Skin of body (tissue), 1 donor: ENCODE measurements around the gene TMPRSS6. TPM values are rescaled to one million over a fixed set of nuclear protein-coding genes. Genes with fewer than 3 reads are reported as not detected.

Source experiments
- total RNA-seq: library from RNA; depleted of rRNA; stranded (reverse); fragments of >200 nt; gene quantifications from one replicate; pipeline ENCODE4 v1.2.3, GENCODE V29; 2014

Gene TMPRSS6
- total RNA-seq, 1 donor from 2014 or later = 0.59 TPM

Other genes starting within 250 kb of the TMPRSS6 start
- gene NCF4, start 248.7 kb downstream of the TMPRSS6 start, total RNA-seq = 10.2 TPM
- gene CSF2RB, start 196.1 kb downstream of the TMPRSS6 start, total RNA-seq = 5.3 TPM
- 19.3 TPM for gene TST, start 90.3 kb downstream of the TMPRSS6 start, total RNA-seq
- 39.3 TPM for gene MPST, start 90.0 kb downstream of the TMPRSS6 start, total RNA-seq
- 11.7 TPM for gene KCTD17, start 58.0 kb downstream of the TMPRSS6 start, total RNA-seq
- 0.99 TPM for gene IL2RB, start 40.2 kb upstream of the TMPRSS6 start, total RNA-seq
- 15.0 TPM for gene C1QTNF6, start 78.5 kb upstream of the TMPRSS6 start, total RNA-seq
- gene SSTR3, start 102.8 kb upstream of the TMPRSS6 start, total RNA-seq = not detected
- 5.7 TPM for gene RAC2, start 134.6 kb upstream of the TMPRSS6 start, total RNA-seq
- 13.2 TPM for gene CYTH4, start 172.8 kb upstream of the TMPRSS6 start, total RNA-seq